ENCODE data around the gene IGFBP1. TPM values are rescaled to one million over a fixed set of nuclear protein-coding genes. Genes with fewer than 3 reads are reported as not detected.
A peak's percentile ranks its signal among the peaks of the same experiment; 100 is the strongest.

Gene IGFBP1
- total and polyA plus RNA-seq, 2 experiments from 2014 or later, result 0.50 to 1.3 TPM

- Histone ChIP-seq H3K27ac (no peak within 1 kb of the TSS), H3K4me1 (ENCODE audit: insufficient read depth) (peaks cover 12% of the 10 kb centered on the region), H3K9ac (no peak within 1 kb of the TSS), H3K79me2 (ENCODE audit: insufficient read depth) (no peaks in the 10 kb centered on the region), H4K20me1 (ENCODE audit: insufficient read depth) (no peaks in the 10 kb centered on the region), H3K4me3 (no peak within 1 kb of the TSS), H3K27me3 (replicated peaks; ENCODE audit: insufficient read depth) (no peaks in the 10 kb centered on the region), H3K36me3 (ENCODE audit: low read depth) (no peaks in the 10 kb centered on the region), H3K9me3 (ENCODE audit: low read depth) (no peaks in the 10 kb centered on the region), H2AFZ (no peak within 1 kb of the TSS), H3F3A (ENCODE audit: insufficient read depth) (peaks cover 5% of the 10 kb centered on the region; the same call in 1 of the 2 replicates), H3K9me2 (ENCODE audit: insufficient read depth) (no peaks in the 10 kb centered on the region), H3K4me2 (ENCODE audit: unreplicated experiment) (no peak within 1 kb of the TSS)
- TF ChIP-seq EZH2 (IDR thresholded peaks at IDR 0.05; ENCODE audit: insufficient read depth, poor library complexity, severe bottlenecking), result no peak
- no peak for TF ChIP-seq EZH2phosphoT487 (IDR thresholded peaks at IDR 0.05; ENCODE audit: insufficient read depth, low read depth)
- WGBS, 2 experiments (ENCODE audit: low coverage in 1 of 2, low lambda C conversion rate in 2 of 2, missing lambda C conversion rate in 2 of 2), result 92 to 95% methylated on average over 7 of the region's 7 CpGs
- DNase-seq, result no peak
- in situ Hi-C loops (cut with MboI), result loop anchor here (25.0 kb wide), 2 partner anchors 211 to 711 kb away; partner anchors contain the start of gene RAMP3
Observed at GRCh38 chr7:45873035-45873354, 15.3 kb upstream of the IGFBP1 start, which contains the start of gene CCDC201. Gene CCDC201 (minus strand): TSS chr7:45873082. CDS start chr7:45873007, 75 bp downstream.

GRCh38 chr7:45873355-45873754, 14.9 kb upstream of the IGFBP1 start:
- Histone ChIP-seq H3K9me2 (ENCODE audit: insufficient read depth) (no peaks in the 10 kb centered on the region), H2AFZ (no peak overlapping the region), H4K20me1 (ENCODE audit: insufficient read depth) (no peaks in the 10 kb centered on the region), H3F3A (ENCODE audit: insufficient read depth) (peaks cover 5% of the 10 kb centered on the region; the same call in 1 of the 2 replicates), H3K79me2 (ENCODE audit: insufficient read depth) (no peaks in the 10 kb centered on the region), H3K4me2 (ENCODE audit: unreplicated experiment) (no peak overlapping the region), H3K27ac (no peak overlapping the region), H3K9ac (no peak overlapping the region), H3K4me3 (no peak overlapping the region), H3K36me3 (ENCODE audit: low read depth) (no peaks in the 10 kb centered on the region), H3K9me3 (ENCODE audit: low read depth) (no peaks in the 10 kb centered on the region), H3K27me3 (replicated peaks; ENCODE audit: insufficient read depth) (no peaks in the 10 kb centered on the region), H3K4me1 (ENCODE audit: insufficient read depth) (peaks cover 12% of the 10 kb centered on the region)
- no peak for DNase-seq
- TF ChIP-seq EZH2 (IDR thresholded peaks at IDR 0.05; ENCODE audit: insufficient read depth, poor library complexity, severe bottlenecking) (no peak), EZH2phosphoT487 (IDR thresholded peaks at IDR 0.05; ENCODE audit: insufficient read depth, low read depth) (no peak)
- 92 to 94% methylated on average over 6 of the region's 6 CpGs for WGBS, 2 experiments (ENCODE audit: low coverage in 1 of 2, low lambda C conversion rate in 2 of 2, missing lambda C conversion rate in 2 of 2)
- in situ Hi-C loops (cut with MboI), result loop anchor here (25.0 kb wide), 2 partner anchors 211 to 711 kb away; partner anchors contain the start of gene RAMP3

GRCh38 chr7:45874408-45875131, 13.7 kb upstream of the IGFBP1 start:
- peaks cover 5% of the 10 kb centered on the region; the same call in 1 of the 2 replicates for H3F3A ChIP-seq (ENCODE audit: insufficient read depth)
- no peaks in the 10 kb centered on the region for H3K9me3 ChIP-seq (ENCODE audit: low read depth)
- H3K27me3 ChIP-seq (replicated peaks; ENCODE audit: insufficient read depth), result no peaks in the 10 kb centered on the region
- TF ChIP-seq EZH2 (IDR thresholded peaks at IDR 0.05; ENCODE audit: insufficient read depth, poor library complexity, severe bottlenecking) (no peak), EZH2phosphoT487 (IDR thresholded peaks at IDR 0.05; ENCODE audit: insufficient read depth, low read depth) (no peak)
- 82 to 85% methylated on average over 8 of the region's 8 CpGs for WGBS, 2 experiments (ENCODE audit: low coverage in 1 of 2, low lambda C conversion rate in 2 of 2, missing lambda C conversion rate in 2 of 2)
- H4K20me1 ChIP-seq (ENCODE audit: insufficient read depth), result no peaks in the 10 kb centered on the region
- H3K9me2 ChIP-seq (ENCODE audit: insufficient read depth), result no peaks in the 10 kb centered on the region
- H3K4me2 ChIP-seq (ENCODE audit: unreplicated experiment), result peak overlapping the region; percentile 36
- peaks cover 12% of the 10 kb centered on the region for H3K4me1 ChIP-seq (ENCODE audit: insufficient read depth)
- H3K9ac ChIP-seq, result no peak overlapping the region
- no peaks in the 10 kb centered on the region for H3K36me3 ChIP-seq (ENCODE audit: low read depth)
- H3K27ac ChIP-seq, result peak overlapping the region; percentile 31
- peak; percentile 86 for DNase-seq
- in situ Hi-C loops (cut with MboI), result loop anchor here (25.0 kb wide), 3 partner anchors 212 to 1938 kb away; partner anchors contain the start of gene RAMP3
- H3K4me3 ChIP-seq, result no peak overlapping the region
- H3K79me2 ChIP-seq (ENCODE audit: insufficient read depth), result no peaks in the 10 kb centered on the region
- H2AFZ ChIP-seq, result no peak overlapping the region

- Histone ChIP-seq H3K27ac (no peak overlapping the region), H3K4me1 (ENCODE audit: insufficient read depth) (peaks cover 14% of the 10 kb centered on the region), H2AFZ (no peak overlapping the region), H3K36me3 (ENCODE audit: low read depth) (no peaks in the 10 kb centered on the region), H4K20me1 (ENCODE audit: insufficient read depth) (no peaks in the 10 kb centered on the region), H3K79me2 (ENCODE audit: insufficient read depth) (no peaks in the 10 kb centered on the region), H3K9ac (no peak overlapping the region), H3F3A (ENCODE audit: insufficient read depth) (peaks cover 9% of the 10 kb centered on the region), H3K9me3 (ENCODE audit: low read depth) (no peaks in the 10 kb centered on the region), H3K4me3 (no peak overlapping the region), H3K27me3 (replicated peaks; ENCODE audit: insufficient read depth) (no peaks in the 10 kb centered on the region), H3K9me2 (ENCODE audit: insufficient read depth) (no peaks in the 10 kb centered on the region), H3K4me2 (ENCODE audit: unreplicated experiment) (no peak overlapping the region)
- 100% methylated on average over 2 of the region's 2 CpGs for WGBS, 2 experiments (ENCODE audit: low coverage in 1 of 2, low lambda C conversion rate in 2 of 2, missing lambda C conversion rate in 2 of 2)
- in situ Hi-C loops (cut with MboI), result loop anchor here (25.0 kb wide), 1 partner anchor 1936 kb away; no protein-coding TSS in a partner anchor
- TF ChIP-seq EZH2phosphoT487 (IDR thresholded peaks at IDR 0.05; ENCODE audit: insufficient read depth, low read depth), result no peak
- no peak for TF ChIP-seq EZH2 (IDR thresholded peaks at IDR 0.05; ENCODE audit: insufficient read depth, poor library complexity, severe bottlenecking)
- no peak for DNase-seq
Observed at GRCh38 chr7:45876519-45876918, 11.8 kb upstream of the IGFBP1 start.

Measured in GM23248 (cell line).